Mesendoderm (in vitro differentiated cells): ENCODE data around the gene RAB3GAP2.
"Not testable (repeated sequence)": the region's sequence is repeated elsewhere in the genome, so short reads cannot be mapped to it uniquely, and the experiment has no call there.

Experiments used
- DNase-seq: peaks from one replicate; pipeline ENCODE4 v3.0.0; 2013
- H2AK5ac ChIP-seq: 2 replicates; pipeline ENCODE4 v1.6.1; 2013; ENCODE audit warnings: low read length, inconsistent platforms
- H2BK120ac ChIP-seq: 2 replicates; pipeline ENCODE4 v1.6.1; 2013; ENCODE audit warnings: low read depth, mild to moderate bottlenecking, low read length, moderate library complexity, mixed read lengths
- H2BK15ac ChIP-seq: replicated peaks from 2 replicates; pipeline ENCODE4 v1.6.1; 2013; ENCODE audit warnings: low read depth, mild to moderate bottlenecking, moderate library complexity
- H2BK5ac ChIP-seq: 2 replicates; pipeline ENCODE4 v1.6.1; 2013; ENCODE audit warnings: low read length, inconsistent platforms
- H3K18ac ChIP-seq: 2 replicates; pipeline ENCODE4 v1.6.1; 2013; ENCODE audit warnings: mild to moderate bottlenecking, low read length, mixed read lengths
- H3K23ac ChIP-seq: one replicate; pipeline ENCODE4 v1.6.1; 2013; ENCODE audit warnings: low read length
- H3K27ac ChIP-seq: 2 replicates; pipeline ENCODE4 v1.5.1; 2013; ENCODE audit warnings: low read depth, mild to moderate bottlenecking, inconsistent platforms, low read length, moderate library complexity
- H3K27me3 ChIP-seq: 2 replicates; pipeline ENCODE4 v1.6.1; 2013; ENCODE audit warnings: low read length, control low read depth, mild to moderate bottlenecking, inconsistent platforms; ENCODE audit not compliant: insufficient read depth, poor library complexity
- H3K36me3 ChIP-seq: 2 replicates; pipeline ENCODE4 v1.6.1; 2013; ENCODE audit warnings: low read length, inconsistent platforms; ENCODE audit not compliant: control insufficient read depth, insufficient read depth
- H3K4ac ChIP-seq: one replicate; pipeline ENCODE4 v1.6.1; 2013; ENCODE audit warnings: low read depth, mild to moderate bottlenecking, low read length, moderate library complexity
- H3K4me1 ChIP-seq: 2 replicates; pipeline ENCODE4 v1.6.1; 2013; ENCODE audit warnings: low read depth, low read length, inconsistent platforms; ENCODE audit not compliant: control insufficient read depth
- H3K4me2 ChIP-seq: 2 replicates; pipeline ENCODE4 v1.6.1; 2013; ENCODE audit warnings: low read length
- H3K4me3 ChIP-seq: 2 replicates; pipeline ENCODE4 v1.5.1; 2013; ENCODE audit warnings: mild to moderate bottlenecking, low read length
- H3K56ac ChIP-seq: one replicate; pipeline ENCODE4 v1.6.1; 2013; ENCODE audit warnings: low read length
- H3K79me1 ChIP-seq: 2 replicates; pipeline ENCODE4 v1.6.1; 2013; ENCODE audit warnings: low read length, inconsistent platforms
- H3K79me2 ChIP-seq: 2 replicates; pipeline ENCODE4 v1.6.1; 2013; ENCODE audit warnings: mild to moderate bottlenecking, low read length; ENCODE audit not compliant: control insufficient read depth, insufficient read depth
- H3K9ac ChIP-seq: 2 replicates; pipeline ENCODE4 v1.6.1; 2013; ENCODE audit warnings: low read length, inconsistent platforms
- H4K5ac ChIP-seq: one replicate; pipeline ENCODE4 v1.6.1; 2013; ENCODE audit warnings: low read length
- H4K8ac ChIP-seq: one replicate; pipeline ENCODE4 v1.6.1; 2013; ENCODE audit warnings: low read depth, mild to moderate bottlenecking, control low read depth, low read length, moderate library complexity
- WGBS: extraction: QIAGEN DNeasy Blood & Tissue Kit; methylation state at CpG from one replicate; pipeline ENCODE4 v1.1.7; 2013; ENCODE audit warnings: low lambda C conversion rate, missing lambda C conversion rate; ENCODE audit not compliant: insufficient coverage; ENCODE audit errors: extremely low coverage; 5-methylcytosine and 5-hydroxymethylcytosine counted together

The RAB3GAP2 gene

DNA sequence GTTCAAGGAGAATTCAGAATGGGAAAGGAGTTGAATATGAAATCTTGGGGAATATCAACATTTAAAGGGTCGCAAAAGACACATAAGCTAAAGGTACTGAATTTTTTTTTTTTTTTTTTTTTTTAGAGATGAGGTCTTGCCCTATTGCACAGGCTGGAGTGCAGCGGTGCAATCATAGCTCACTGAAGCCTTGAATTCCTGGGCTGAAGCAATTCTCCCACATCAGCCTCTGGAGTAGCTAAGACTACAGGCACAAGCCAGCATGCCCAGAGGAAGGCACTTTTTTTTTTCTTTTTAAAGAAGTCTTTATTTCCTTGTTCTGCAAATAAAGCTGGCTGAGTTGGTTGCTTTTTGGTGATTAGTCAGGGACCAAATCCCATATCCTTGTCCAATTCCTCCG lies 44.1 kb upstream of the RAB3GAP2 start:
- Histone ChIP-seq H4K5ac (no peak overlapping the region), H2BK15ac (no peak overlapping the region), H3K79me1 (no peaks in the 10 kb centered on the region), H2AK5ac (no peak overlapping the region), H3K4me1 (no peaks in the 10 kb centered on the region), H3K27me3 (no peaks in the 10 kb centered on the region), H3K36me3 (no peaks in the 10 kb centered on the region), H4K8ac (no peak overlapping the region), H3K9ac (no peak overlapping the region), H3K4ac (no peak overlapping the region), H3K4me2 (no peak overlapping the region), H3K18ac (no peak overlapping the region), H3K4me3 (no peak overlapping the region), H2BK5ac (no peak overlapping the region), H3K56ac (no peak overlapping the region), H3K79me2 (no peaks in the 10 kb centered on the region), H3K23ac (no peak overlapping the region), H3K27ac (no peak overlapping the region), H2BK120ac (no peak overlapping the region)
- no CpG with 5 or more reads among the region's 3 CpGs for WGBS
- DNase-seq: no peak

DNA sequence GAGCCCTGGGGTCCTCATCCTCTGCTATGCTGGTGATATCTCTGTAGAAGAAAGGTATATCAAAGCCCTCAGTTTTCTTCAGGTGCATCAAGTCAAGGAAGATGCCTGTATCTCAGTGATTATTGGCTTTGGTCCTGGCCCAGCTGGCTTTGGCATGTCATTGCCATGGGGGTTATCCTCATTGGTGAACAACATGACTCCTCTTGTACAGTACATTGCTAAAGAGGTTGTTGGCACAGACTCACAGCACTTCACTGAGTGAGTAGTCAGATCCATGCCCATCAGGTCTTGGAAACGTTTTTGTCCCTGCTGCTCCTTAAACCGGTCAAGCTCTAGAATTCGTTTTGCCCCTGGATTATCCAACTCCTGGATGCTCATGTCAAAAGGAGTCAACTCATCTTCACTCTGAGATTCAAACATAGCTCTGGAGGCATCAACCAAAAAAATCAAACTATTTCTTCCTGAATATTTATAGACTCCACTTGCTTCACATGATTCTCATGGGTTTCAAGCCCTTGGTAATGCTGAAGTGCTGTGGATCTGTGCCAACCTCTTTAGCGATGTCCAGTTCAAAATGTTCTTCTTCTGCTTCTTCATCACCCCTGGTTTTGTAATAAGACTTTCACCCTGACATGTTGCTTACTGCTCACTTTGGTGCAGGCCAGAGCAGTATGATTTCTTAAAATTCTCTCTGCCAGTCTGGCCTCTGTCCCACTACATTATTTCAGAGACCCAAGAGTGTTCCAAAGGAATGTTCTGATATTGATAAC lies 43.0 kb upstream of the RAB3GAP2 start:
- no peak overlapping the region for H3K4me3 ChIP-seq
- no peak overlapping the region for H2BK120ac ChIP-seq
- H3K9ac ChIP-seq: no peak overlapping the region
- no peaks in the 10 kb centered on the region for H3K27me3 ChIP-seq
- H3K4me2 ChIP-seq: no peak overlapping the region
- H3K36me3 ChIP-seq: no peaks in the 10 kb centered on the region
- no peak overlapping the region for H2BK15ac ChIP-seq
- H3K4ac ChIP-seq: no peak overlapping the region
- H4K5ac ChIP-seq: no peak overlapping the region
- H3K56ac ChIP-seq: no peak overlapping the region
- no peak for DNase-seq
- WGBS: no CpG with 5 or more reads among the region's 4 CpGs
- H2AK5ac ChIP-seq: no peak overlapping the region
- H3K79me1 ChIP-seq: no peaks in the 10 kb centered on the region
- no peak overlapping the region for H2BK5ac ChIP-seq
- no peaks in the 10 kb centered on the region for H3K79me2 ChIP-seq
- no peak overlapping the region for H3K18ac ChIP-seq
- H3K4me1 ChIP-seq: no peaks in the 10 kb centered on the region
- H3K23ac ChIP-seq: no peak overlapping the region
- no peak overlapping the region for H4K8ac ChIP-seq
- H3K27ac ChIP-seq: no peak overlapping the region

DNA sequence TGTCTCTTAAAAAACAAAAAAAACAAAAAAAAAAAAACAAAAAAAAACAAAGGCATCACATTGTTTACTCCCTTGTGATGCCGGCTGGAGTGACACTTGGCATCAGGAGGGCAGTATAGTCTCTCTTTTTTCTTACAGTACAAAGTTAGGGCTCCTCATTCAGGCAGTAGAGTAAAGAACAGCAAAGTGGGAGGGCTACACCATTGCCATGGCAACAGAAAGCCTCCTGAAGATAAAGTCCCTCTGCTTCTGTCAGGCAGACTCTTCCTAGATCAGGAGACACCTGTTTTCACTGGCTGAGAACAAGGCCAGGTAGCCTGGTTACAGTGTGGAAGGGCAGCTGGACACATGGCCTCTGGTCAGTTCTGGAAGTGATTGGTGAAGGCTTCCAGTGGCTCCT lies 41.3 kb upstream of the RAB3GAP2 start:
- Histone ChIP-seq H3K27me3 (no peaks in the 10 kb centered on the region), H3K79me2 (no peaks in the 10 kb centered on the region), H2BK15ac (no peak overlapping the region), H4K8ac (no peak overlapping the region), H3K36me3 (no peaks in the 10 kb centered on the region), H2BK5ac (no peak overlapping the region), H3K18ac (no peak overlapping the region), H2AK5ac (no peak overlapping the region), H3K27ac (no peak overlapping the region), H3K4ac (no peak overlapping the region), H3K4me2 (no peak overlapping the region), H3K4me3 (no peak overlapping the region), H3K79me1 (no peaks in the 10 kb centered on the region), H2BK120ac (no peak overlapping the region), H4K5ac (no peak overlapping the region), H3K4me1 (no peaks in the 10 kb centered on the region), H3K56ac (no peak overlapping the region), H3K9ac (no peak overlapping the region), H3K23ac (no peak overlapping the region)
- no CpG with 5 or more reads among the region's 1 CpG for WGBS
- DNase-seq: peak; percentile 51

DNA sequence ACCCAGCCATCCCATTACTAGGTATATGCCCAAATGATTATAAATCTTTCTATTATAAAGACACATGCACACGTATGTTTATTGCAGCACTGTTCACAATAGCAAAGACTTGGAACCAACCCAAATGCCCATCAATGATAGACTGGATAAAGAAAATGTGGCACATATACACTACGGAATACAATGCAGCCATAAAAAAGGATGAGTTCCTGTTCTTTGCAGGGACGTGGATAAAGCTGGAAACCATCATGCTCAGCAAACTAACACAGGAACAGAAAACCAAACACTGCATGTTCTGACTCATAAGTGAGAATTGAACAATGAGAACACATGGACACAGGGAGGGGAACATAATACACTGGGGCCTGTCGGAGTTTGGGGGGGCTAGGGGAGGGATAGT lies 37.9 kb upstream of the RAB3GAP2 start:
- not testable (repeated sequence) for DNase-seq, H2BK120ac ChIP-seq, H2BK15ac ChIP-seq, H3K27ac ChIP-seq, H3K79me1 ChIP-seq, H3K36me3 ChIP-seq, H3K4me2 ChIP-seq, H3K18ac ChIP-seq, H3K9ac ChIP-seq, H3K4me3 ChIP-seq, H4K5ac ChIP-seq, H4K8ac ChIP-seq, H3K23ac ChIP-seq, H3K4me1 ChIP-seq, H3K4ac ChIP-seq, H3K27me3 ChIP-seq, H2BK5ac ChIP-seq, H3K79me2 ChIP-seq, H2AK5ac ChIP-seq, H3K56ac ChIP-seq
- WGBS: no CpG with 5 or more reads among the region's 4 CpGs

DNA sequence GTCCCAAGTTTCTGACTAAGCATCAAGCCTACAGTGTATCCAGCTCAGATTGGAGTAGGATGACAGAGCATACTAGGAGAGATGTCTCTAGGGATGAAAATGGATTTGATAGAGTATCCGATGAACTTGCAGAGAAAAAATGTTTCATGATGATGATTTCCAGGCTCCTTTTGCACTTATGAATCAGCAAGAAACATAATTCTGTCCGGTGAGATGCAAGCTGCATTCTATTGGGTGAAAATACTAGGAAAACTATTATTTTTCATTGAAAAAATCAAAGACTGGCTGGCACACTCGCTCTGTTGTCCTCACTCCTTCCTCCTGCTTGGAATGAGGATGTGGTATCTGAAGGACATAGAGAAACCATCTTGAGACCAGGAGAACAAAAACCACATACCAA lies 35.4 kb upstream of the RAB3GAP2 start:
- Histone ChIP-seq H3K4me2 (no peak overlapping the region), H4K8ac (no peak overlapping the region), H3K36me3 (no peaks in the 10 kb centered on the region), H3K79me2 (no peaks in the 10 kb centered on the region), H2BK120ac (no peak overlapping the region), H3K79me1 (no peaks in the 10 kb centered on the region), H2BK15ac (no peak overlapping the region), H3K9ac (no peak overlapping the region), H2AK5ac (no peak overlapping the region), H3K27me3 (no peaks in the 10 kb centered on the region), H4K5ac (no peak overlapping the region), H3K56ac (no peak overlapping the region), H3K18ac (no peak overlapping the region), H3K4ac (no peak overlapping the region), H3K23ac (no peak overlapping the region), H3K27ac (no peak overlapping the region), H3K4me1 (no peaks in the 10 kb centered on the region), H2BK5ac (no peak overlapping the region), H3K4me3 (no peak overlapping the region)
- WGBS: no CpG with 5 or more reads among the region's 3 CpGs
- DNase-seq: no peak

DNA sequence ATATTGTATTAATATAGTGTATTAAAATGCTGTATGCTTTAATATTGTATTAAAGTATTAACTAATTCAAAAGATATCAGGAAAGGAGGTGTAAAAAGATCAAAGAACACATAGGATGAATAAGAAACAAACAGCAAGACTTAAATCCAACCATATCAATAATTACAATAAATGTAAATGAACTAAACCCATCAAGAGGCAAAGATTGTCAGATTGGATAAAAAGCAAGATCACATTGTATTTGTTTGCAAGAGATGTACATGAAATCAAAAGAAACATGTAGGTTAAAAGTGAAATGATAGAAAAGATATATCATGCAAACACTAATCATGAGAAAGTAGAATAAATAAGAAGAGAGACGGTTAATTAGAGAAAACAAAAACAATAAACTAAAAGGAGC lies 34.1 kb upstream of the RAB3GAP2 start:
- H4K8ac ChIP-seq: no peak overlapping the region
- H3K56ac ChIP-seq: no peak overlapping the region
- H3K9ac ChIP-seq: no peak overlapping the region
- no peak overlapping the region for H3K4me3 ChIP-seq
- no peaks in the 10 kb centered on the region for H3K79me1 ChIP-seq
- no peak overlapping the region for H3K18ac ChIP-seq
- H3K27ac ChIP-seq: no peak overlapping the region
- no peak overlapping the region for H3K4me2 ChIP-seq
- WGBS: no CpG with 5 or more reads among the region's 1 CpG
- H2BK120ac ChIP-seq: no peak overlapping the region
- H3K23ac ChIP-seq: no peak overlapping the region
- H2BK5ac ChIP-seq: no peak overlapping the region
- no peaks in the 10 kb centered on the region for H3K4me1 ChIP-seq
- no peak overlapping the region for H2AK5ac ChIP-seq
- H4K5ac ChIP-seq: no peak overlapping the region
- H3K79me2 ChIP-seq: no peaks in the 10 kb centered on the region
- no peak overlapping the region for H3K4ac ChIP-seq
- no peaks in the 10 kb centered on the region for H3K27me3 ChIP-seq
- no peak for DNase-seq
- H2BK15ac ChIP-seq: no peak overlapping the region
- H3K36me3 ChIP-seq: no peaks in the 10 kb centered on the region
